GDM1 (cell line): ENCODE results near the gene STK32C.

Experiments
- DNase-seq: peaks from one replicate; lab custom pipeline; 2025; lab: John Stamatoyannopoulos, UW

STK32C gene

GRCh38 chr10:132265890-132266496 lies 41.8 kb downstream of the STK32C start:
- no peak for DNase-seq

GRCh38 chr10:132264966-132265889 lies 42.5 kb downstream of the STK32C start:
- DNase-seq, result no peak

- DNase-seq, result no peak
Measured at GRCh38 chr10:132264306-132264950, 43.3 kb downstream of the STK32C start.

GRCh38 chr10:132263866-132264265 lies 43.9 kb downstream of the STK32C start:
- no peak for DNase-seq

GRCh38 chr10:132259702-132260482 lies 47.9 kb downstream of the STK32C start:
- DNase-seq, result no peak

GRCh38 chr10:132258423-132258822 lies 49.3 kb downstream of the STK32C start:
- DNase-seq, result no peak

- DNase-seq, result no peak
Measured at GRCh38 chr10:132257907-132258306, 49.8 kb downstream of the STK32C start.

- DNase-seq, result no peak
Measured at GRCh38 chr10:132257271-132257670, 50.5 kb downstream of the STK32C start.

GRCh38 chr10:132256866-132257265 lies 50.9 kb downstream of the STK32C start:
- no peak for DNase-seq

- no peak for DNase-seq
Measured at GRCh38 chr10:132255489-132256344, 52.0 kb downstream of the STK32C start.

- DNase-seq, result no peak
Measured at GRCh38 chr10:132254841-132255240, 52.9 kb downstream of the STK32C start.

- no peak for DNase-seq
Measured at GRCh38 chr10:132253092-132253687, 54.6 kb downstream of the STK32C start.

GRCh38 chr10:132252412-132252811 lies 55.3 kb downstream of the STK32C start:
- DNase-seq, result no peak

GRCh38 chr10:132251928-132252327 lies 55.8 kb downstream of the STK32C start:
- DNase-seq, result no peak

GRCh38 chr10:132250481-132251475 lies 57.0 kb downstream of the STK32C start:
- no peak for DNase-seq

GRCh38 chr10:132249824-132250375 lies 57.9 kb downstream of the STK32C start:
- DNase-seq, result no peak

GRCh38 chr10:132249226-132249724 lies 58.5 kb downstream of the STK32C start:
- DNase-seq, result no peak

- no peak for DNase-seq
Measured at GRCh38 chr10:132248455-132249225, 59.1 kb downstream of the STK32C start.
